CD4-positive, alpha-beta T cell treated with Interleukin-1 beta for 1 hour (primary cell): Measurements from ENCODE around the gene SLC35D2.
"Not testable (repeated sequence)": the region's sequence is repeated elsewhere in the genome, so short reads cannot be mapped to it uniquely, and the experiment has no call there.

Experiments
- DNase-seq, 2 donors: peaks; one replicate each; pipeline ENCODE4 v3.0.0-alpha.2; 2020 to 2022

SLC35D2 gene

DNA sequence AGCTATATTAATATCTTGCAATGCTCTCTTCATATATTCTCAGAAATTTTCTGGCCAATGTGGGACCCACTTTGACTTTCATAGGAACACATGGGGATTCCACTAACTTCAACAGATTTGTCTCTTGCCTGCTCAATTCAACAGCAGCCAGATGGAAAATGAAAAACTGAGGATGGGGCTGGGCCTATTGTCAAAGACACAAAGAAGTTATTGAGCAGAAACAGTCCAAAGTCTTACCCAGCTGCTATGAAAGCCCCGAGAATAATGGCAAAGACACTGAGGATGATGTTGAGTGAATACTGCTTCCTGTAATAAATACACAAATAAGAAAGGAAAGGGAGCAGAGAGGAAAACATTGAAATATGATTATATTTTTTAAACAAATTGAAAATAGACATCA lies 32.6 kb downstream of the SLC35D2 start:
- no peak for DNase-seq

GRCh38 chr9:96348261-96348660 lies 35.2 kb downstream of the SLC35D2 start:
- no peak for DNase-seq

- DNase-seq, result no peak
Observed at GRCh38 chr9:96345551-96345950, 38.0 kb downstream of the SLC35D2 start.

DNA sequence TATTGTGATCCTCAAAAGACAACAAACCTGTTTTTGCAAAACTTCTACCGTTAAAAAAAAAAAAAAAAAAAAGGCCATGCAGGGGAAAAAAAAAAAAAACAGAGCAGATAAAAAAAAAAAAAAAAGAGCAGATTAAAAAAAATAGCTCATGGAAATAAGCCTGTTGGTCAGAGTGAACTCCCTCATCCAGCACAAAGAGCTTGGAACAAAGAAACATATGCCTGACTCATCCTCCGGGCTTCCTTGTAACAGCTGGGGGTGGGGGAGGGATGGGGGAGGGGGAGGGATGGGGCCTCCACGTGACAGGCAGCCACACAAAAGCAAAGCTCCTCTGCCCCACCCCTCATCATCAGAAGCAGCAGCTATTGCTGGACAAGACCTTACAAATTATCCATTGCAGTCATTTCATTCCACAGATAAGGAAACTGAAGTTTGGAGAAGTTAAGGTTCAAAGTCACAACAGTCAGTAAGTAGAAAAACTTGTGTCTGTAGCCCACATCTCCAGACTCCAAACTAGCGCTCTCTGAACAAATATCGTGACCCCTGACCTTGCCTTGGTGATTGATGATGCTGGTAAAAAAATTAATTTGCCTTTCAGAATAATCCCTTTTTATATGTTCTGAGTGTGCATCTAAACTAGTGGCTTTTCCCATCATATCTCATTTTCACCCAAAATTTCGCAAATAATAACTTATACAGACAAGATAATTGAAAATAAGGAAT lies 38.9 kb downstream of the SLC35D2 start:
- DNase-seq, result no peak

DNA sequence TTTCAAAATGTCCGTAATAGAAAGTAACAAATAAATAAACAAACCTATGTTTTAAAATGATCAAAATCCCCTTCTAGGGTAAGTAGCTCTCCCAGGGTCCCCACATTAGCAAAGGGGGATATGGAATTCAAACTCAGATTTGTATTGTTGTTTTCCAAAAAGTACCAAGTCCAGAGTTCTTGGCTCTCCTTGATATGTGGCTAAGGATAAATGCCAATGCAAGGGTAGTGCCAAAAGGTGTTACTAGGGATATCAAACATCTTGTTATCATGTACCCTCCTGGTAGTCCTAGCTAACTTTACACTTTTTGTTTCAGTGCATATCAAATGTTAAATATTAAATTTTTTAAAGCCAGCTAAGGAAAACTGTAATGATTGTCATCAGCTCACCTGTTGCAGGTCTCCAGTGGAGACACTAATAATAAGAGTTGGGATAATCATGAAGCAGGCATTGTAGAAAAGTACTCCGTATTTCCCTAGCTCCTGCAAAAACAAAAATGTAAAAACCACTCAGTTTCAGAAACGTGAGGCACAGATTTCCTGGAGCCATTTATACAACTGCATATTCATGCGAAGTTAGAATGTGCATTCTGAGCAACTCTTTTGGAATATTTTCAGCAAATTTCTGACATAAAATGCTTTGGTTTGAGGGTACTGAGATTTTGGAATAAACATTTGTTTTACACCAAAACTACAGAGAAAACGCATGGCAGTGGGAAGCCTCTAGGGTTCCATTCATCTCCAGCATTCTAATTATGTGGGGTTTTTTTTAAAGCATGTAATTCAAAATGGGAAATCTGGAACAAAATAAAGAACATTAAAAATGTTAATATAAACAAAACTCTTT lies 39.8 kb downstream of the SLC35D2 start:
- DNase-seq, result no peak

- no peak for DNase-seq
Observed at GRCh38 chr9:96342571-96343245, 40.8 kb downstream of the SLC35D2 start.

DNA sequence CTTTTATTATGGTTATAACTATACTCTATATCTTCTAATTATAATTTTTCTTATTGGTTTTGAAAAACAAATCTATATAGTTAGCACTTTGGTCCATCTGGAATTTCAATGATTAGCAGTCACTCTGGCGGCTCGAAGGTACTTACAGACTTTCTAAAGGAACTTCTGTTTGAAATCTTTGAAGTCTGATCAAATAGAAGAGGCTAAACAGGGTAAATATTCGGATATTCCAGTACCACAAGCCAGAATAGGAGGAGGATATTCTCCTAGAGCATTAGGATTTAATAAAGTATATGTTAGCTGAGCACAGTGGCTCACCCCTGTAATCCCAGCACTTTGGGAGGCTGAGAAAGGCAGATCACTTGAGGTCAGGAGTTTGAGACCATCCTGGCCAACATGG lies 42.8 kb downstream of the SLC35D2 start:
- no peak for DNase-seq

DNA sequence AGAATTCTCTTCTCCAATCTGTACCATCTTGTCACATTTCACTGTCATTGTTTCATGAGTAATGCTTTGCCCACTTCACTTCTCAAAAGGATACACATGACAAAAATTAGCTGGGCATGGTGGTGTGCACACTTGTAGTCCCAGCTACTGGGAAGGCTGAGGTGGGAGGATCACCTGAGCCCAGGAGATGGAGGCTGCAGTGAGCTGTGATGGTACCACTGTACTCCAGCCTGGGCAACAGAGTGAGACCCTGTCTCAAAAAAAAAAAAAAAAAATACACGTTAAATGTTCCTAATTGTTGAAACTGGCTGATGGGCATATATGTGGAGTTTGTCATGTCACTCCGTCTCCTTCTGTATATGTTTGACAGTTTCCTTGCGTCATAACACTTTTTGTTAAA lies 45.2 kb downstream of the SLC35D2 start:
- no peak for DNase-seq

GRCh38 chr9:96333958-96334357 lies 49.6 kb downstream of the SLC35D2 start:
- no peak for DNase-seq

DNA sequence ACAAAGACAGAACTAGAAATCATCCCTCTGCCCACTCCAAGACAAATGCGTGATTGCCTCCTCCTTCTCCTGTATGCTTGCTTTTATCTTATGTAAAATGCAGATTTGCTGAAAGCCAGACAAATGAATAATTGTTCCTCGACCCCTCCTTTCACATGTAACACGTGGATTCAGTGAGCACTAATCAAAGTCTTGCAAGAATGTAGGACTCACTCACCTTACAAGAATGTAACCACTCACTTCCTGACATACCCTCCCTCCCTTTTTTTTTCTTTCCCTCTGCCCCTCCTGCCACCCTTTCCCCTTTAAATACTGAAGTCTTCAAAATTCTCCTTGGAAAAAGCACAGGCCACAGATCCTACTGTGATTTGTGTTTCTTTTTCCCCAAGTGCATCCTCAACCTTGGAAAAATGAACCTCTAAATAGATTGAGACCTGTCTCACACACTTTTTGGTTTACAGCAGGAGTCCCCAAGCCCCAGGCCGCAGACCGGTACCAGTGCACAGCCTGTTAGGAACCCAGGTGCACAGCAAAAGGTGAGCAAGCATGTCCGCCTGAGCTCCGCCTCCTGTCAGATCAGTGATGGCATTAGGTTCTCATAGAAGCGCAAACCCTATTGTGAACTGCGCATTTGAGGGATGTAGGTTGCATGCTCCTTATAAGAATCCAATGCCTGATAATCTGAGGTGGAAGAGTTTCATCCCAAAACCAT lies 52.1 kb downstream of the SLC35D2 start:
- DNase-seq, result no peak

- DNase-seq, result peak; percentile 14 to 70
Observed at GRCh38 chr9:96327694-96328352, 55.7 kb downstream of the SLC35D2 start.

DNA sequence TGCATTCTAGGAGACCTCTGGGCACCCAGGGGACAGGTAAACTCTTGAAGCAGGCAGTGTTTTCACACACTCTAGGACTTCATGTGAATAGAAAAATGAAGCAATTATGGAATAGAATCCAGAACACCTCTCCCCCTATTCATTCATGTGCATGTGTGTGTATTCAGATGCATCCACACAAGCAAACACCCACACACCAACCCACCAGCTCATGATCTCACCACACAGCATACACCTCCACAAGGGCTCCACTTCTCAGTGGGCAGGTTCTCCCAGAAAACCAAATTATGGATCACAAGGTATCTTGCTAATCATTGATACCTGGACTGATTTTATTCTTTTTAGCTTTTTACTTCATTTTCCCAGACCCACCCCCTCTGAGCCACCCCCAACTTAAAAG lies 60.3 kb downstream of the SLC35D2 start:
- DNase-seq, result no peak

DNA sequence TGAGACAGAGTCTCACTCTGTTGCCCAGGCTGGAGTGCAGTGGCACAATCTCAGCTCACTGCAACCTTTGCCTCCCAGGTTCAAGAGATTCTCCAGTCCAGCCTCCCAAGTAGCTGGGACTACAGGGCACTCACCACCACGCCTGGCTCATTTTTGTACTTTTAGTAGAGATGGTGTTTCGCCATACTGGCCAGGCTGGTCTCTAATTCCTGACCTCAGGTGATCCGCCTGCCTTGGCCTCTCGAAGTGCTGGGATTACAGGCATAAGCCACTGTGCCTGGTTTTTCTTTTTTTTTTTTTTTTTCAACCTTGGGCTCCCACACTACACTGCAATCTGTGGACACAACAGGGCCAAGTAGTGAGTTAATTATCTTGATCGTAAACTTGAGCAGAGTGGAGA lies 60.8 kb downstream of the SLC35D2 start:
- not testable (repeated sequence) for DNase-seq

DNA sequence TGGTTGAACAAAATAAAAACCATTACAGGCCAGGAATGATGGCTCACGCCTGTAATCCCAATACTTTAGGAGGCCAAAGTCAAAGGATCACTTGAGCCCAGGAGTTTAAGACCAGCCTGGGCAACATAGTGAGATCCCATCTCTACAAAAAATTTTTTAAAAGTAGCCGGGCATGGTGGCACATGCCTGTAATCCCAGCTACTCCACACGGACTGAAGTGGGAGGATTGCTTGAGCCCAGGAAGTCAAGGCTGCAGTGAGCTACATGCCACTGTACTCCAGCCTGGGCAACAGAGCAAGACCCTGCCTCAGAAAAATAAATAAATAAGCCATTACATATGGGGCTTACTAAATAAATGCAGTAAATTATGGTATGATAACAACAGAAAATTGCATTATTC lies 61.3 kb downstream of the SLC35D2 start:
- DNase-seq, result not testable (repeated sequence)

GRCh38 chr9:96321515-96321914 lies 62.0 kb downstream of the SLC35D2 start:
- DNase-seq, result no peak

- no peak for DNase-seq
Observed at GRCh38 chr9:96320749-96321280, 62.7 kb downstream of the SLC35D2 start.

DNA sequence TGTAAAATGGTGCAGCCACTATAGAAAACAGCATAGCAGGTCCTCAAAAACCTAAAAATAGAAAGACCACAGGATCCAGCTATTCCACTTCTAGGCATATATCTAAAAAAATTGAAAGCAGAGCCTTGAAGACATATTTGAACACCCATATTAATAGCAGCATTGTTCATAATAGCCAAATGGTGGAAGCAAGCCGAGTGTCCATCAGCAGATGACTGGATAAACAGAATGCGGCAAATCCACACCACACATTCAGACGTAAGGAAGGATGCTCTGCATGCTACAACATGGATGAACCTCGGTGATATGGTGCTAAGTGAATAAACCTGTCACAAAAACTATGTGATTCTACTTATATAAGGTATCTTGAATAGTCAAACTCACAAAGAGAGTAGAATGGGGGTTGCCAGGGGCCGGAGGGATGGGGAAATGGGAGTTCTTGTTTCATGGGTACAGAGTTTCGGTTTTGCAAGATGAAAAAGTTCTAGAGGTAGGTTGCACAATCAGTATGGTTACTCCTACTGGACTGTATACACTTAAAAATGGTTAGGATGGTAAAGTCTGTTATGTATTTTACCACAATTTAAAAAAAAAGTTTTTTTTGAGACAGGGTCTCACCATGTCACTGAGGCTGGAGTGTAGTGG lies 64.5 kb downstream of the SLC35D2 start:
- no peak for DNase-seq

- peak; percentile 1 to 45 for DNase-seq
Observed at GRCh38 chr9:96317335-96317980, 66.1 kb downstream of the SLC35D2 start.

DNA sequence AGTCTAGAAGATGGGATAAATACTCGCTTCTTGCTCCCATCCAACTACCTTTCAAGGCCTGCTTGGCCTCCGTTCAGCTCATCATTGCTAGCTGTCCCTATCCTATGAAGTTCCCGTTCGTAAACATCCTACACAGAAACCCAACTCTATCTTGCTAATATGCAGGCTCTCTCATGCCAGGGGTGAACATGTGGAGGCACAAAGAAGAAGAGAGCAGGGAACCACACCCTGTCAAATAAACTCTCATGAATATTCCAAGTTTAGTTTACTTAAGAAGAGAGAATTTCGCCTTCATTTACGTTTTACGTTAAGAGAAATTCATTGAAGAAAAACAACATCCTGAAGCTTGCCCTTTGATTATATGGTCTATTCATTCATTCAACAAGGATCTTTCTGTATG lies 73.7 kb downstream of the SLC35D2 start:
- DNase-seq, result no peak

- not testable (repeated sequence) for DNase-seq
Observed at GRCh38 chr9:96306958-96307357, 76.6 kb downstream of the SLC35D2 start.

DNA sequence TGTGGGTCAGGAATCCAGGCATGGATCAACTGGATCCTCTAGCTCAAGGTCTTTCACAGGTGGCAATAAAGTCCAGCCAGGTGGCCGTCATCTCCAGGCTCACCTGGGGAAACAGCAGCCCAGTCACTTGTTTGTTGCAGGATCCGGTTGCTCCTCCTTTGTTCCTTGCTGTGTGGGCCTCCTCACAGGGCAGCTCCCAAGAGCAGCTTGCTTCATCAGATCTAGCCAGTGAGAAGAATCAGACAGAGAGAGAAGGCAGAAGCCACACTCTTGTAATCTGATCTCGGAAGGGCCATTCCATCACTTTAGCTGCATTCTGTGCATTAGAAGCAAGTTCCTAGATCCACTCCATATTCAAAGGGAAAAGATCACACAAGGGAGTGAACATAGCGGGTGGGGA lies 78.3 kb downstream of the SLC35D2 start:
- no peak for DNase-seq
